ENCODE data around the gene EMC8. TPM values are rescaled to one million over a fixed set of nuclear protein-coding genes. Genes with fewer than 3 reads are reported as not detected.

EMC8 gene
- total and polyA plus RNA-seq, 10 of the 15 experiments (the other 5 are each of a cell fraction or from before 2014, with no cell fraction given) = 7.8 to 62.0 (median 33.5) TPM

- FAIRE-seq (no peak), ATAC-seq (no peak), DNase-seq (ENCODE audit: low read depth, low spot score) (no peak)
- RAD21 ChIA-PET (ENCODE audit: unreplicated experiment) = no interaction called here
- H3K79me2 ChIP-seq (ENCODE audit: control insufficient read depth, insufficient read depth, low read length) = no peaks in the 10 kb centered on the region
- no peak for TF ChIP-seq HSF1 (IDR thresholded peaks at IDR 0.05; ENCODE audit: low read depth, low read length)
- TF ChIP-seq CTCF (IDR thresholded peaks at IDR 0.05 in 2 of 3, conservative IDR thresholded peaks at IDR 0.05 in 1 of 3; ENCODE audit: control insufficient read depth in 2 of 3, extremely low read depth in 1 of 3, insufficient read depth in 1 of 3, low read depth in 3 of 3, low read length in 3 of 3) = no peak
- no peak for TF ChIP-seq SMARCA5 (IDR thresholded peaks at IDR 0.05)
- TF ChIP-seq, protein P1, sequence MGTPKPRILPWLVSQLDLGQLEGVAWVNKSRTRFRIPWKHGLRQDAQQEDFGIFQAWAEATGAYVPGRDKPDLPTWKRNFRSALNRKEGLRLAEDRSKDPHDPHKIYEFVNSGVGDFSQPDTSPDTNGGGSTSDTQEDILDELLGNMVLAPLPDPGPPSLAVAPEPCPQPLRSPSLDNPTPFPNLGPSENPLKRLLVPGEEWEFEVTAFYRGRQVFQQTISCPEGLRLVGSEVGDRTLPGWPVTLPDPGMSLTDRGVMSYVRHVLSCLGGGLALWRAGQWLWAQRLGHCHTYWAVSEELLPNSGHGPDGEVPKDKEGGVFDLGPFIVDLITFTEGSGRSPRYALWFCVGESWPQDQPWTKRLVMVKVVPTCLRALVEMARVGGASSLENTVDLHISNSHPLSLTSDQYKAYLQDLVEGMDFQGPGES (IDR thresholded peaks at IDR 0.05) = no peak
- TF ChIP-seq PAX5 (IDR thresholded peaks at IDR 0.05; ENCODE audit: borderline replicate concordance, low read depth, low read length) = no peak
- no peak for TF ChIP-seq RUNX3 (IDR thresholded peaks at IDR 0.05; ENCODE audit: low read length)
- TF ChIP-seq JUND (IDR thresholded peaks at IDR 0.05; ENCODE audit: low read depth, low read length) = no peak
- TF ChIP-seq IRF4 (IDR thresholded peaks at IDR 0.05; ENCODE audit: low read depth, low read length) = no peak
- TF ChIP-seq, protein P2, sequence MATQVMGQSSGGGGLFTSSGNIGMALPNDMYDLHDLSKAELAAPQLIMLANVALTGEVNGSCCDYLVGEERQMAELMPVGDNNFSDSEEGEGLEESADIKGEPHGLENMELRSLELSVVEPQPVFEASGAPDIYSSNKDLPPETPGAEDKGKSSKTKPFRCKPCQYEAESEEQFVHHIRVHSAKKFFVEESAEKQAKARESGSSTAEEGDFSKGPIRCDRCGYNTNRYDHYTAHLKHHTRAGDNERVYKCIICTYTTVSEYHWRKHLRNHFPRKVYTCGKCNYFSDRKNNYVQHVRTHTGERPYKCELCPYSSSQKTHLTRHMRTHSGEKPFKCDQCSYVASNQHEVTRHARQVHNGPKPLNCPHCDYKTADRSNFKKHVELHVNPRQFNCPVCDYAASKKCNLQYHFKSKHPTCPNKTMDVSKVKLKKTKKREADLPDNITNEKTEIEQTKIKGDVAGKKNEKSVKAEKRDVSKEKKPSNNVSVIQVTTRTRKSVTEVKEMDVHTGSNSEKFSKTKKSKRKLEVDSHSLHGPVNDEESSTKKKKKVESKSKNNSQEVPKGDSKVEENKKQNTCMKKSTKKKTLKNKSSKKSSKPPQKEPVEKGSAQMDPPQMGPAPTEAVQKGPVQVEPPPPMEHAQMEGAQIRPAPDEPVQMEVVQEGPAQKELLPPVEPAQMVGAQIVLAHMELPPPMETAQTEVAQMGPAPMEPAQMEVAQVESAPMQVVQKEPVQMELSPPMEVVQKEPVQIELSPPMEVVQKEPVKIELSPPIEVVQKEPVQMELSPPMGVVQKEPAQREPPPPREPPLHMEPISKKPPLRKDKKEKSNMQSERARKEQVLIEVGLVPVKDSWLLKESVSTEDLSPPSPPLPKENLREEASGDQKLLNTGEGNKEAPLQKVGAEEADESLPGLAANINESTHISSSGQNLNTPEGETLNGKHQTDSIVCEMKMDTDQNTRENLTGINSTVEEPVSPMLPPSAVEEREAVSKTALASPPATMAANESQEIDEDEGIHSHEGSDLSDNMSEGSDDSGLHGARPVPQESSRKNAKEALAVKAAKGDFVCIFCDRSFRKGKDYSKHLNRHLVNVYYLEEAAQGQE (IDR thresholded peaks at IDR 0.05; ENCODE audit: low read depth, low read length) = no peak
- POLR2A ChIA-PET = no interaction called here
- H3K27ac ChIP-seq (ENCODE audit: control insufficient read depth, insufficient read depth) = no peak overlapping the region
- in situ Hi-C loops (cut with MboI) = no loop called here
- intact Hi-C loops (cut with micrococcal nuclease; ENCODE audit: unreplicated experiment) = no loop called here
- H2AFZ ChIP-seq (ENCODE audit: control insufficient read depth, low read depth, low read length) = no peak overlapping the region
- no peak overlapping the region for H3K9ac ChIP-seq (ENCODE audit: control insufficient read depth, insufficient read depth, low read length)
- H3K36me3 ChIP-seq (ENCODE audit: control insufficient read depth in 2 of 2, insufficient read depth in 2 of 2, low read length in 1 of 2) = no peaks in the 10 kb centered on the region
- no peak overlapping the region for H3K4me2 ChIP-seq (ENCODE audit: control insufficient read depth, insufficient read depth)
- H3K4me3 ChIP-seq = no peak overlapping the region
- SMC1A ChIA-PET (ENCODE audit: uncharacterized antibody, unreplicated experiment) = no interaction called here
- H3K9me3 ChIP-seq (replicated peaks; ENCODE audit: control insufficient read depth, insufficient read depth, low read length) = no peaks in the 10 kb centered on the region
- H4K20me1 ChIP-seq (ENCODE audit: control insufficient read depth, insufficient read depth) = no peaks in the 10 kb centered on the region
- no TSS peak for BruUV-seq (replicated peaks)
- CTCF ChIA-PET = no interaction called here
- no peaks in the 10 kb centered on the region for H3K4me1 ChIP-seq (ENCODE audit: control insufficient read depth, insufficient read depth, low read length)
- H3K27me3 ChIP-seq (replicated peaks in 1 of 2; ENCODE audit: control insufficient read depth in 2 of 2, insufficient read depth in 2 of 2, low read length in 1 of 2) = no peaks in the 10 kb centered on the region
- WGBS (ENCODE audit: insufficient coverage, insufficient replicate concordance, low lambda C conversion rate, missing lambda C conversion rate) = 97% methylated on average over 6 of the region's 6 CpGs
These were observed 28.6 kb downstream of the EMC8 start for GRCh38 chr16:85770741-85771140.

Data from GM12878 (cell line).